Ammon's horn (tissue), 1 donor: ENCODE data around the gene ANG.
"Not testable (repeated sequence)": the region's sequence is repeated elsewhere in the genome, so short reads cannot be mapped to it uniquely, and the experiment has no call there.

ENCODE experiments used
- DNase-seq: peaks from one replicate; pipeline ENCODE4 v3.0.0-alpha.2; 2016; ENCODE audit warnings: low spot score

Gene ANG

DNA sequence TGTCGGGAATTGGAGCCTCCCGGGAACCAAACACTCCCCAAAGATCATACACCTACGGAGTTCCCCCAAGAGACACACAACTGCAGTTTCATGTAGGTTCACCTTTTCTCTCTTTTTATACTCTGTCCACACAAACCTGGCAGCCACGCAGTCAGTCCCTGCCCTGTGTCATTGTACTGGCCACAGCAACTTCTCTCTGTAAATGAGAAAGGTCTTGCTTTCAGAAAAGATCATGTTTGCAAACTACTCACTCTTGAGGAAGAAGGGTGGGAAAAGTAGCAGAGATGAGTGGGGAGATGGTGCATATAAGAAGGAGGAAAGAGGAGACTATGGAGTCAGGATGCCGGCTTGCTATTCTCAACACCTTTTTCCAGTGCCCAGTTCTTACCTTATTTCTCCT lies 10.4 kb downstream of the ANG start:
- no peak for DNase-seq

DNA sequence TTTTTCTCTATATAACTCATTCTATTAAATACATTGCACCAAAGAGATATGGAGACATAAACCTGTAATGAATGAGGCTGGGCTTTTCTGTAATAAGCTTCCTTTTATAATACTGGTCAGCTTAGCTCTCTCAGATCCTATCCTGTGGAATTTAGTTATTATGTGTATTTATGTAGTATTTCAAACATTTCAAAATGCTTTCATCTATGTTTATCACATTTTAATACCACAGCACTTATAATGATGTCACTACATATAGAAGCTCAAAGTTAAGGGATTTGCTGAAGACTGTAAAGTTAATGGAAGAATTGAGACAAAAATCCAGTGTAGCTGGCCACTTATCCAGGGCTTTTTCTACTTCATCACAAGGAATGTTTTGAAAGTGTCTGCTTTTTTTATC lies 11.4 kb downstream of the ANG start:
- no peak for DNase-seq

DNA sequence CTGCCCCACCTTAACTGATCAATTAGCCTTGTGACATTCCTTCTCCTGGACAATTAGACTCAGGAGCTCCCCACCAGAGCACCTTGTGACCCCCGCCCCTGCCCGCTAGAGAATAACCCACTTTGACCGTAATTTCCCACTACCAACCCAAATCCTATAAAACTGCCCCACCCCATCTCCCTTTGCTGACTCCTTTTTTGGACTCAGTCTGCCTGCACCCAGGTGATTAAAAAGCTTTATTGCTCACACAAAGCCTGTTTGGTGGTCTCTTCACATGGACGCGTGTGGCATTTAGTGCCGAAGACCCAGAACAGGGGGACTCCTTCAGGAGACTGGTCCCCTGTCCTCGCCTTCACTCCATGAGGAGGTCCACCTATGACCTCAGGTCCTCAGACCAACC lies 12.4 kb downstream of the ANG start:
- not testable (repeated sequence) for DNase-seq

DNA sequence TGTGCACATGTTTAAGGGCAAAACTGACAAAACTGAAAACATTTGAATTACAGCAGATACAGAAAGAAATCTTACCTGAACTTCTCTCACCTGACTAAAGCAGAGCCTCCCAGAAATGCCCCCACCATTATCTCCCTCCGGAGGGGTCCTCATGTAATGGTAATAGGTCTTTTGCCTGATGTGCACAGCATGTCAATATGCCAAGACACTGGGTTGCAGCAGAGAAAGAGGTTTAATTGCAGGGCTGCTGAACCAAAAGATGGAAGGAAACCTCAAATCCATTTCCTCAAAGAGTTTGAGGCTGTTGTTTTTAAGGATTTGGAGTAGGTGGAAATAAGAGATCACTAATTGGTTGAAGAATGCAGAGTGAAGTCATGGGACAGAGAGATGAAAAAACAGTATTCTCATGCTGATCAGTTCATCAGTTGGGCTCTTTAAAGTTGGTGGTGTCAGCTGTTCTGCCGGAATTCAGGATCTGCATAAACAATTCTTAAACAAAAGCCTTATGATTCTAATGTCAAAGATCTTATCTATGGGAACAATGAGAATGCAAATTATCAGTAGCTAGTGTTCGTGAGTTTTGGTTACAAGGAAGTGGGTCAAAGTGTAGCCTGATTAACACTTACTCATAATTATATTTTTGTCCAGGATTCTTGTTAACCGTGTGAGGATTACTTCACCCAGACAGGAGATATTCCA lies 18.2 kb downstream of the ANG start:
- DNase-seq, result no peak

DNA sequence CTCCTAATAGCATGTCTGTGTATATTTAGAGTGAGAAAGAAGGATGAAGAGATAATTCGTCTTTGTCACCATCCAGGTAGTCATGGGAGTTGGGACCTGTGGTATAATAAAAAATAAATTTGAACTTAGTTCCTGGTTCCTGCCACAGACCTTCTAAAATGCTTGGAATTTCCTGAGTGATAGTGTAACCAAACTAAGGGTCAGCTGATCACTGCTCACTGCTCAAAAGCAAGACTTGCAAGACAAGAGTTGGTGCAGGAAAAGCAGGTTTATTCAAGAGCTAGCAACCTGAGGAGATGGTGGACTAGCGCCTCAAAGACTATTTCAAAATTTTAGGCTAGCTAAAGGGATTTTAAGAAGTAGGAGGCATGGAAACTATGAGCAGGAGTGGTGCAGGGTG lies 19.1 kb downstream of the ANG start:
- no peak for DNase-seq

DNA sequence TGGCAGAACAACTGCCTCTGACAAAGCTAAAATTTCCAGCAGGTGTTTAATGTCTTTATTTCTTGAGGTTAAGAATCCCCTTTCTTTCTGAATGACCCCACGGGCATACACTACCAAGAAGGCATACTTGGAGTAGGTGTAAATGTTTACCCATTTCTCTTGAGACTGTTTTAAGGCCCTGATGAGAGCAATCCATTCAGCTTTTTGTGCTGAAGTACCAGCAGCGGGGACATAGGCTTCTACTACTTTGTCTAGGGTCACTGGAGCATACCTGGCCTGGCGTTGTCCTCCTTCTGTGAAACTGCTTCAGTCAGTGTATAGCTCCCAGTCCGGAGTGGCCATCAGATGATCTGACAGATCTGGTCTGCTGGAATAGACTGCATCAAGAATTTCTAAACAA lies 22.7 kb downstream of the ANG start:
- no peak for DNase-seq

DNA sequence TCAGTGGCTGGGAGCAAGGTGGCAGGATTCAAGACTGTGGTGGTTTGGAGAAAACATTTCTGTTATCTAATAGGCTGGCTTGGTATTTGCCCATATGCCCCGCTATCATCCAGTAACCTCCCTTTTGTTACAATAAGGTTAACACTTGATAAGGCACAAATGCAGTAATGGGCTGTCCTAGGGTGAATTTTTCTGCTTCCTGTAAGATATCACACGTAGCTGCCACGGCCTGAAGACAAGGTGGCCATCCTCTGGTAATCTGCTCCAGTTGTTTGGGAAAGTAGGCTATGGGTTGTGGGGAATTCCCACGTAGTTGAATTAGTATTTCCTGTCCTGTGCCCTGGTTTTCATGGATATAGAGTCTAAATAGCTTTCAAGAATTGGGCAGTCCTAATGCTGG lies 23.1 kb downstream of the ANG start:
- DNase-seq, result no peak

DNA sequence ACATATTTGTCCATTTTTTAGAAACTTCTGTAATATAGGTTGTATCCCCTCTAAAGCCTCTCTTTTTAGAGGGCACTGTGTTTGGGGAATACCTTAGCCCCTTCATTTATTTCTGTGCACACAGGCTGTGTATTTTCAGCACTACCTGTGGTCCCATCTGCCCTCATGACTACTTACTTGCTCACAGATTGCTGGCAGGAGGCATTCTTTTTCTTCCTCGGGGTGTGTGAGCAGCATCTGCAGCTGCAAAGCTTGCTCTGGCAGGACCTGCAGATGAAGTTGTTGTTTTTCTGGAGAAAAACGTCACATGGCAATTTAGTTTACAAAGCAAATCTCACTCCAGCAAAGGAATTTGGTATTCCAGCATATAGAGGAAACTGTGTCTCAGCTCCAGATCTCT lies 24.3 kb downstream of the ANG start:
- DNase-seq, result no peak

DNA sequence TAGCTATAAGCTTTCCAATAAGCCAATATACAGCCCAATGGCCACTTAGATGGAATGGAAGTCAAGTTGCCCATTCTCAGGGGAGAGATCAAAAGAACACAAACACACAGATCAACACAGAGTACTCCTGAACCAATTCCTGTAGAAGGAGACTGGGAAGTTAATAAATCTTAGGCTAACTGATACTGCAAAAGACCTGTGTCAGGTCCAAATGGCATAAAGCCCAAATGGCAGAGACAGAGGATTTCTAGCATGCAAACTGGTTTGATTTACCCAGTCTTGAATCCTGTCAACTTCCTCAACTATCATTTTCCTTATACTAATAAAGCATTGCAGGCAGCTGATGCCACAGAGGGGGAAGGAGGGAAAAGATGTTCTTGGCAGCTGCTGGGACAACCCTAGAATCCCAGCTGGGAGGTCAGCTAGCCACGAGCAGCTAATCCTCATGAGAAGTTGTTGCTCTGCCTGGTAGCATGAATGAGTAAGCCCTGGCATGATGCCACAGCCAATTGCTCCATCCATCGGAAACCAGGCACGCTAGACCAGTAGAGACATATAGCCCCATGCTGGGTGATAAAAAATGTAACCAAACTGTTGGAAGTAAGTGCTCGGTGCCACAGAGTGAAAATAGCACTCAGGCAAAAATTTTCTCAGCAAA lies 26.2 kb downstream of the ANG start:
- peak; percentile 80 for DNase-seq

DNA sequence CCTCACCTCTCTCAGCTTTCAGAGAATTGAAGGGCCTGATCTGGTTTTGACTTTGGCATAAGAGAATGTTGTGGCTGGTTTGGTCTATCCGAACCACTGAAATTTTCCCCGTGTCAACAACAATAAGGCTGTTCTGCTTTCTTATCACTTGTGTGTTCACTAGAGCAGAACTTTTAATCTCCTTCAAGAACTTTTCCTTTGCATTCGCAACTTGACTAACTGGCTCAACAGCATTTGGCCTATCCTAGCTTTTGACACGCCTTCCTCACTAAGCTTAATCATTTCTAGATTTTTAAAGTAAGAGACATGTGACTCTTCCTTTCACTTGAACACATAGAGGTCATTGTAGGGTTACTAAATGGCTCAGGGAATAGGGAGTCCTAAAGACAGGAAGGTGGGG lies 31.2 kb downstream of the ANG start:
- DNase-seq, result no peak

DNA sequence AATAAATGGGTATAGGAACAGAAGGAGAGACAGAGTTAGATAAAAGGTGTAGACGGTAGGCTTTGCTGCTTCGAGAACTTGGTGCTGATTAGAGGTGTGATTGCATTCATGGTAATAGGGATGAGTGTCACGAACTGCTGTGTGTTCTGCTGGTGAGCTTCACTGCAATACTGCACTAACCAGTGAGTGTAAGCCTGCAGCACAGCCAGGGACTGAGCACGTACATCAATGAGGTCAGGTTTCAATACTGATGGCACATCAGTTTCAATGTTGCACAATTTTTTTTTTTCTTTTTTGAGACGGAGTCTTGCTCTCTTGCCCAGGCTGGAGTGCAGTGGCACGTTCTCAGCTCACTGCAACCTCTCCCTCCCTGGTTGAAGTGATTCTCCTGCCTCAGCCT lies 32.2 kb downstream of the ANG start:
- DNase-seq, result no peak

DNA sequence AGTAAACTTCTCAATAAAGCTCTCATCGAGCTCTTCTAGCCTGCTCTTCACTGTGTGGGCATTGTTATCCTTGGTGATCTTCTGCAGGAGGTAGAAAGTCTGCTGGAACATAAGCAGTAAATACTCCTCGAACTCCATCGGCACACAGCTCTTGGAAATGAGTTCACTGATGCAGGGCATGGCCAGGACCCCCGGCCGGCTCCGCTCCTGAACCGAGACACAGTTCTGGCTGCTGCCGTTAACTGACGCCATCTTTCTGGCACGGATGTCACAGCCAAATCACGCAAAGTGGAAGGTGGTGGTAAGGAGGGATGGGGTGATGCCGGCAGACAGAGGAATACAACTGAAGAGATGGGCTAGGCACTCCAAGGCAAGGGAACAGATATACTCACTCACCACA lies 33.5 kb downstream of the ANG start:
- no peak for DNase-seq

DNA sequence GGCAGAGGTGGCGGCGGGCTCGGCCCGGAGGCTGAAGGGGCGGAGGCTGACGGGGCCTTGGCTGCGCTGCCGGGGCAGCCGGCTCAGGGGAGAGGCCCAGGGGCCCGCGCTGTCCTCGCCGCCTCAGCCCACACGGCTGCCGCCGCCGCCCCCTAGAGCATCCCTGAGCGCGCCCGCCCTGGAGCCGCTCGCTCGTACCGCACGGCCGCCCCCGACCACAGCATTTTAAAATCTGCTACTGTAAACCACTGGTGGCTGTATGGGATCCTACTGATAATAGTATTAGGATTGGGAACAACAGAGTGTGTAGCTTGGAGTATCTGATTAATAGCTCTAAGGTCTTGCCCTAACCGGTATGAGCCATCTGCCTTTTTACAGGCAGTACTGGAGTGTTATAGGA lies 34.9 kb downstream of the ANG start:
- DNase-seq, result peak; percentile 6

DNA sequence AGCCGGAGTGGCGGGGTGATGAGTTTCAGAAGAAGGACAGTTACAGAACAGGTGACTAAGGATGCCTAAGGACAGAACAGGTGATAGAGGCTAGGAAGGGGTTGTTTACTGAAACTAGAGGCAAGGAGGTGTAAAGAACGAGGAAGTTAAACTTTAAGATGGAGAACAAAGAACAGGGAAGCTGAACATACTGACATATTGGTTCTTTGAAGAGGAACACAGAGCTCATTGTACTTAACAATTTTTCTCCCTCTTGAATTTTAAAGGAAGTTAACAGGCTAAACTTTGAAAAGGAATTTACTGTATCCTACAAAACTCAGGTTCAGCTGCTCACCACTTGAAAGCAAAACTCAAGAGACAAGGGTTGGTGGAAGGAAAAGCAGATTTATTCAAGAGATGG lies 37.6 kb downstream of the ANG start:
- DNase-seq, result not testable (repeated sequence)

DNA sequence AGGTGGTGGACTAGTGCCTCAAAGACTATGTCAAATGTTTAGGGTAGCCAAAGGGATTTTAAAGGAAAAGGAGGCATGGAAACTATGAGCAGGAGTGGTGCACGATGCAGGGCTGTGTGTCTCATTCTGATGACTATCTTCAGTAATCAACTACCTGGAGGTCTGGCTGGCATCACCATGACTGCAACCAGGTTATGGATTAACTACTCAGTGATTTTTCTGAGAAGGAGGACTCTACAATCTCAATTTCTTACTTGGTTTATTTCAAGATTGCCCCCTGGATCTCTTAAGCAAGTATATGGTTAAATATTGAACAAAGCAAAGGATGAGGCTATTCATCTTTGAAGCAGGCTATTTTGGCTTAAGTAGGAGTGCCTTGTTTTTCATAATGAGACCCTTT lies 38.0 kb downstream of the ANG start:
- no peak for DNase-seq

DNA sequence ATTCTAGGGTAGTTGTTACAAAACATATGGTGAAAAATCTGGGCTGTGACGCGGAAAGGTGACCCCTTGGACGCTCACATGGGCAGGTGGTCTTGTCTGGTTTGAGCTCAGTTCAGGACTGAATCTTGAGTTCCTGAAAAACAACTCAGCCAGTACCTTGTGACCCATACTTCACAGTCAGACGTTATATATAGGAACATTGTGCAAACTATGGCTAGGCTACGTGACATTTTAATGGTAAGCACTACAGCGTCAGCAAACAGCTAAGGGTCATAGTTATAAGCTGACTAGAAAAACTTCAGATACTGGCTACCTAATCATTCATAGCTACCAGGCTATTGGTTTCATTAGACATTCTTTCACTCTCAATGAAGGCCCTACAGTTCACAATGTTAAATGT lies 42.3 kb downstream of the ANG start:
- DNase-seq, result no peak

DNA sequence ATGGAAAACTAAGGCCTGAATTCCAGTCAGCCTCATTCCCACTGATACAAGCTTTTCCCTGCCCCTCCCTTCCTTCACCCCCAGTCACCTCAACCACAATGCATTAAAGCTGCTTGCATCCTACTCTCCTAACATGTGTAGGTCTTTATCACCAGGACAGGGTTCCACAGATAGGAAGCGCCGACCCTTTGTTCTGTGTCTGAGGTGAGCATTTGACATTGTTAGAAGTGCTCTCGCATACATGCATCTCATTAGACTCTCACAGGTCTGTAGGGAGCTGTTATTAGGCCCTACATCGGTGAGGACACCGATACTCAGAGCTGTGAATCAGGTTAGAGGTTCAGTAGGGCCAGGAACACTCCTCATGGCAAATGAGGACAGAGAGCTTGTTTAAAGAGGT lies 43.9 kb downstream of the ANG start:
- no peak for DNase-seq

DNA sequence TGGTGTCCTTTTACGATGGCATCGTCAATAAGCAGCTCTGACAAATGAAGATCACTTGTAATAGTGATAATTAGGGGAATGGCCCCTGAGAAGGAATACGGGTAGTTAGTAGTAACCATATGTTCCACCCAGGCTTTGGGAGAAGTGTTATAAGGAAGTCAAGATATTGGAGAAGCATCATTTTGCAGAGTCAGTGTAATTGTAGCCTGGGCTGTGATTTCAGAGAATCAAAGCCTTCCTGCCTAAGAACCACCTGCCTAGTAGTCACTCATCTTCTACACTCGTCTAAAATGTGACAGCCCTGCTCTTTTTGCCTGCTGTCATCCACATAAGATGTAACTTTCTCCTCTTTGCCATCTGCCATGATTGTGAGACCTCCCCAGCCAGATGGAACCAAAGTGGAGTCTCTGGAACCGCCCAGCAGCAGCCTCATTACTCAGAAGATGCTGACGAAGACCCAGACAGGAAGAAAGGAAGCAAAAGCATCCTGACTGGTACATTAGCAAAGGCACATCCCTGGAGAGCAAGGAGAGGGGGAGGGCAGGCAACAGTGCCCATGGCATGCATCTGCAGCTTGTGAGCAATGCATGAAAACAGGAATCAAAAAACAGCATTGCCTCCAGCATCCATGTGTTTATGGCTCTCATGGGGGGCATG lies 44.5 kb downstream of the ANG start:
- peak; percentile 28 for DNase-seq

DNA sequence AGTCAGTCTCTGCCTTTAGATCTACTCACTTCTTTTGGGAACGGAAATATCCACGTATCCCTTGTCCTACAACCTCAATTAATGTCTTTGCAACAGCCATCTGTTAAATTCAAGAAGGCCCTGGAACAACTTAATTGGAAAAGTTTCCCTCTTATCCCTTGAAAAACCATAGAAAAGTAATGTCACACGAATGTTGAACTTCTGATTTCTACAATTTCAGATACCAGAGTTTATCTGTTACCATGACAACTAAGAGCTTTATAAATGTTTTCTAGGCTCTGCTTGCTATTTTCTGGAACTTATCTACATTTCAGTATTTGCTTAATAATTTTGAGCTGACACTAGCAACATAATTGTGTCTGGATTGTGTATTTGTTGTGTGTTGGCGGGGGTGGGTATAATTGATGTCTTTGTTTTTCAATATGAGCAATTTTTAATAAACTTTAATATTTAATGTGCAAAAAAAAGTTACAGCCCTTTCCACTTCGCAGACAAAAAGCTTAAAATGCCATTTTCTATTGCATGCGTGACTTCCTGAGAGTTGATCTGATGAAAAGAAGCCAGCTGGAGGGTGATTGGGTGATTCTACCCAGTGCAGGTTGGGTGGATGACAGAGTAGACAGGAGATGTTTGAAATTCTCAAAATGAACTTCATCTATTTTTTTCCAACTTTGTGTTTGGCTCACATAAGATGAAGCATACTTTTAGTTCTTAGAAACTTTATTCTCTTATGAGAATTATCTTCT lies 45.3 kb downstream of the ANG start:
- no peak for DNase-seq

DNA sequence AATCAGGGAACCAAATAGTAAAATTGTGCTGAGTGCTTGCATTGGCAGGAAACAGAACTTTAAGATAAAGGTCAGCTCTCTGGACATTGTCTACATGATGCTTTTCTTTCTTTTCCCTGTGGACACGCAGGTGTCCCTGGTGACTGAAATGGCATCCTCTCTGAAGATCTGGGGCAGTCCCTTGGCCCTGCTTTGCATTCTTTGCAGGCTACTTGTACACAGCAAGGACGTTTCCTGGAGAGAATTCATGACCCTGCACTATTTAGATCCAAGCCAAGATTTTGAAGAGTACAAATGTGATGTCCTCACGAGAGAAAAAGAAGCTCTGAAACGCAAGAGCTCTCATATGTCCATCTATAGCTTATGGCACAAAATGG lies 45.9 kb downstream of the ANG start:
- no peak for DNase-seq

DNA sequence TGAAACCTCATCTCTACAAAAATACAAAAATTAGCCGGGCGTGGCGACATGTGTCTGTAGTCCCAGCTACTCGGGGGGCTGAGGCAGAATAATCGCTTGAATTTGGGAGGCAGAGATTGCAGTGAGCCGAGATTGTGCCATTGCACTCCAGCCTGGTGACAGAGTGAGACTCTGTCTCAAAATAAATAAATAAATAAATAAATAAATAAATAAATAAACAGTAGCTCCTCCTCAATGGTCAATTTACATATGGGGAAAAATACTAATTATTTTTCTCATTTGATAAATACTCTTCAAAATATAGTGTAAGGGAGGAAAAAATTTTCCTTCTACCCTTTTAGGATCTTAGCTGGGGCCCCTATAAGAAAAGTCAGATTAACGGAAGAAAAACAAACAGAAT lies 49.7 kb downstream of the ANG start:
- not testable (repeated sequence) for DNase-seq

DNA sequence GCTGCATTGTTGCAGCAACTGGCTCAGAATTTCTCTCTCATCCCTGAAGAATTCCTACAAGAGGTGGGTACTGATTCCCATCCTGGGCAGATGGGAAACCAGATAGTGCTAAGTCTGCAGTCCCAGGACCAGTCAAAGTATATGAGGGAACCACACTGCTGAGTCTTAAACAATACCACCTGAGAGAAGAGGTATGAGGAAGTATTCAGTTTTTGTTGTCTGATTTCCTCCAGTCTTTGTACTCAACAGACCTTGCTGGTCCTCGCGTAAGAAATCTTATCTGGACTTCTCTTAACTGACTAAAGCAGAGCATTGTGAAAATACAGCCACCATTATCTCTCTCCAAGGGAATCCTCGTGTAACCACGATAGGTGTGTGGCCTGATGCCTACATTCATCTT lies 53.6 kb downstream of the ANG start:
- no peak for DNase-seq

DNA sequence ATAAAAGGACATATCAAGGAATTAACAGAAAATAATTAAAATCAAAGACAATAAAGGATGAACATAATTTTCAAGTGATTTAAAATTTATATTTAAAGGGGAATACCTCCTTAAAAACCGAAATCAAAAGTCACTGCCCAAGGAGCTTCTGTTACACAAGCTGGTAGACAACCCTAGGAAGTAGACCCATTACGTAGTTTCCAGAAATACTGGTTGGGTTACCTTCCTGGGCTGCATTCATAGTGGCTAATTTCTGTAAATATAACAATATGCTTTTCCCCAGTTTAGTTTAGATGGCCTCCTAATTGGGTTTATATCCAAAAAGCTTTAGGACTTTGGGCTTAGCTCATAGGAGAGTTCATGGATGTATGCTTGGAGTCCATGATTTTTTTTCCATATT lies 55.0 kb downstream of the ANG start:
- DNase-seq, result no peak
